GM10248 (cell line): ENCODE data around the gene PTPRN2.

Source experiments
- CTCF ChIA-PET: fragments of 300-600 bp; sonication (Branson Sonifier 250); formaldehyde crosslinking; extraction: SDS; loops from one replicate; lab custom pipeline; 2021; ENCODE audit warnings: antibody characterized with exemption; lab: Yijun Ruan, JAX
- POLR2A ChIA-PET: fragments of 350-650 bp; sonication (Branson Sonifier 250); formaldehyde crosslinking; extraction: SDS; loops from one replicate; lab custom pipeline; 2020; ENCODE audit warnings: antibody characterized with exemption; lab: Yijun Ruan, JAX
- DNase-seq: peaks from one replicate; pipeline ENCODE4 v3.0.0; 2012; ENCODE audit errors: extremely low spot score
- TF ChIP-seq, protein P1 (sequence below): IDR thresholded peaks from 2 replicates; pipeline ENCODE4 v1.5.1; 2012; ENCODE audit warnings: mild to moderate bottlenecking, low read depth; ENCODE audit errors: extremely low read depth, missing control alignments, control extremely low read depth

The PTPRN2 gene

DNA sequence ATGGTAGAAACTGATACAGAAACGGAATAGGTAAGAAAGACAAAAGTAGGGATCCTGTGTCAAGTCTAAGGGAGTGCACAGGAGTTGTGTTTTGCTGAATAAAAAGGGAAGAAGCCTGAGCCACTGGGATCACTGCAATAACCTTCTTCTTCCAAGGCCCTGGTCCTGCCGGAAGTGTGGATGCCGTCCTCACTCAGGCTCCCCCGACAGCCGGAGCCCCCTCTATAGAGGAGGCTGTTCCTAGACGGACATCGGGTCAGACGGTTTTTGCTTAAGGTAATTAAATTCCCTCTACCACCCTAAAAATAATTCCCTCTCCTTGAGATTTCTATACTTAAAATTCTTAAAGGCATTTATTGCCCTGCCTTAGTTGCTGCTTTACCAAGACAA is 566.9 kb downstream of the PTPRN2 start:
- TF ChIP-seq, protein P1, sequence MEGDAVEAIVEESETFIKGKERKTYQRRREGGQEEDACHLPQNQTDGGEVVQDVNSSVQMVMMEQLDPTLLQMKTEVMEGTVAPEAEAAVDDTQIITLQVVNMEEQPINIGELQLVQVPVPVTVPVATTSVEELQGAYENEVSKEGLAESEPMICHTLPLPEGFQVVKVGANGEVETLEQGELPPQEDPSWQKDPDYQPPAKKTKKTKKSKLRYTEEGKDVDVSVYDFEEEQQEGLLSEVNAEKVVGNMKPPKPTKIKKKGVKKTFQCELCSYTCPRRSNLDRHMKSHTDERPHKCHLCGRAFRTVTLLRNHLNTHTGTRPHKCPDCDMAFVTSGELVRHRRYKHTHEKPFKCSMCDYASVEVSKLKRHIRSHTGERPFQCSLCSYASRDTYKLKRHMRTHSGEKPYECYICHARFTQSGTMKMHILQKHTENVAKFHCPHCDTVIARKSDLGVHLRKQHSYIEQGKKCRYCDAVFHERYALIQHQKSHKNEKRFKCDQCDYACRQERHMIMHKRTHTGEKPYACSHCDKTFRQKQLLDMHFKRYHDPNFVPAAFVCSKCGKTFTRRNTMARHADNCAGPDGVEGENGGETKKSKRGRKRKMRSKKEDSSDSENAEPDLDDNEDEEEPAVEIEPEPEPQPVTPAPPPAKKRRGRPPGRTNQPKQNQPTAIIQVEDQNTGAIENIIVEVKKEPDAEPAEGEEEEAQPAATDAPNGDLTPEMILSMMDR: no peak
- no peak for DNase-seq
- ChIA-PET CTCF (no interaction called here), POLR2A (no interaction called here)

DNA sequence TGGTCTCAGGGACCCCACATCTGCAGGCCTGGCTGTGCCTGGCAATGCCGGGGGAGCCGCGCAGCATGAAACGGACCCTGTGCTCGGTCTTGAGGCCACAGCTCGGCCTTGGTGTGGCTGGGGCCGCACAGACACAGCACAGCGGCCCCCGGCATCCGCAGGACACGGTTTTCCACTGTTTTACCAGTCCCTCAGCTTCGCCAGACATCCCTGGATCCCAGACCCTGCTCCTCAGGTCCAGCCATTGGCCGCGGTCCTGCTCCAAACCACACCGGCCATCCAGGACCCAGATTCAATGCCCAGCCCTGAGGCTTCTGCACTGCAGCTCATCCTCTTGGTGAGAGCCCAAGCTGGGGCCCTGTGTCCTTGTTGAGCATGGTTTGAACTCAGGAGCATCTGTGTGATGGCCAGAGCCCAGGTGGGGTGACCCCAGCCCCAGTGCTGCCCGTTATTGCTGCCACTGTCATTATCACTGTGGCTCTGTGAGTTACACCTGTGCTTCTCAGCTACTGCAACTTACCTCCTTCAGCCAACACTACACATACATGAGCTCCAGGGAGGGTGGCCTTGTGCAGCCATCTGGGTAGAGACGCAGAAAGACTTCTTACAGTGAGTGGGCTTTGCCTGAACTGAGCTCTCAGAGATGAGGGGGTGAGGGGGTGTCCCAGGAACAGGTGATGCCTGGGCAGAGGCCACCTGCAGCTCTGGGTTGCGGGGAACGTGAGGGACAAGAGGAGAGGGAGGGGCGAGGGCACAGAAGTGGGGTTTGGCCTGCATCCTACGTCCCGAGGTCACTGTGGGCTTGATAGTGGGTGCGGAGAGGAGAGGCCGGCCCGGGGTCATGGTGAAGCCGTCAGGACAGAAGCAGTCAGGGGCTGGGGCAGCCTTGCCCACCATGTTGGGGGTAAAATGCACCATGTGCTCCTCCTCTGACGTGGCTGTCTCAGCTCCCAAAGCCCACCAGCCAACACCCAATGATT is 567.6 kb downstream of the PTPRN2 start:
- TF ChIP-seq, protein P1: no peak
- POLR2A ChIA-PET: no interaction called here
- DNase-seq: no peak
- CTCF ChIA-PET: no interaction called here

DNA sequence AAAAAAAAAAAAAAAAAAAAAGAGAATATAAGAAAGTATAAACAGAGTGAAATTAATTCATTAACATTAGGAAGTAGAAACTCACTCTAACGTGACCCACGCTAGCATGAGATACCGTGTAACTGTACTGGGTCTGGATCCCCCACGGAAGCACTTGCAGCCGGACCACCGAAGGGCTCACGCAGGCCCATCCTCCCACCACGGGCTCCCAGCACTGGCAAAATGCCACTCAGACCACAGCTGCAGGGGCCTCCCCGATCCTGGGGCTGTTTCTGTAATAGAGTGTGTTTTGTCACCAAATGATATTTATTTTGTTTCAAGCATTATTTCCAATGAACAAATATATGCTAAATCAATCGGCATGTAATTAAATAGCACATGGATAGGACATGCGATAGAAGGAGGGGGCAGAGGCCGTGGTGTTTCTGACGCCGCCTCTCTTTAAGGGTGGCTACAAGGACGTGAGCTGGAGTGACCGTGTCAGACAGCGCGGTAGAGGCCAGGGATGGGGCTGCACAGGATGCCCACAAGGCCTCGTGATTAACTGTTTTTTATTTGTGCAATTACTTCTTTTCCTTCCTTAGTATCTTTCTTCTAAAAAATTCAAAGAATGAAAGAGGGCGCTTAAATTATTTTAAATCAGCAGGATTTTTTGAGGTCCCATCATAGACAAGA is 568.5 kb downstream of the PTPRN2 start:
- DNase-seq: no peak
- ChIA-PET POLR2A (no interaction called here), CTCF (no interaction called here)
- TF ChIP-seq, protein P1: no peak

DNA sequence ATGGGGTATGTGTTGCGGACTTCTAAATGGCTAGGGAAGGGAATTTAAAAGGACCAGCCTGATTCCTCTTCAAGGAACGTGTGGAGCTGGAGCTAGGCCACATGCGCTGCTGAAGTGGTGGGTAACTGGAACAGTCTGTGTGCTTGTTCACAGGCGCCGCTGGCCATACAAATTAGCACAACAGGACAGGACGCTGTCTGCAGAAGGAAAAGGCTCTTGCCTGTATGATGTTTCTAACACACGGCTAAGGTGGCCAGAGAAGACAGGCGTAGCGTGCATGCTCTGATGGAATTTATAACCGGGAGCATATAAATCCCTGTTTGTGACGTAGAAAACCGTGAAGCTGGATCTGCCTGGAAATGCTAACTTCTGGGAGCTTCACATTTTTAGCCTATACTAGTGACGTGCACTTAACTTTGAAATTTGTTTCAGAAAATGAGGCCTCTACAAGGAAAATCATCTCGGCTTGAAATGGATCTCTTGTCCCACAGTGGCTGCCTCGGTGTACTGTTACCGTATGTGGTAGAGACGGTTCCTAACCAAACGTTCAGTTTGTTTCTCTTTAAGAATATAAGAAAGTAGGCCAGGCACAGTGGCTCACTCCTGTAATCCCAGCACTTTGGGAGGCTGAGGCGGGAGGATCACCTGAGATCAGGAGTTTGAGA is 569.4 kb downstream of the PTPRN2 start:
- no peak for DNase-seq
- ChIA-PET POLR2A (no interaction called here), CTCF (no interaction called here)
- TF ChIP-seq, protein P1: no peak

DNA sequence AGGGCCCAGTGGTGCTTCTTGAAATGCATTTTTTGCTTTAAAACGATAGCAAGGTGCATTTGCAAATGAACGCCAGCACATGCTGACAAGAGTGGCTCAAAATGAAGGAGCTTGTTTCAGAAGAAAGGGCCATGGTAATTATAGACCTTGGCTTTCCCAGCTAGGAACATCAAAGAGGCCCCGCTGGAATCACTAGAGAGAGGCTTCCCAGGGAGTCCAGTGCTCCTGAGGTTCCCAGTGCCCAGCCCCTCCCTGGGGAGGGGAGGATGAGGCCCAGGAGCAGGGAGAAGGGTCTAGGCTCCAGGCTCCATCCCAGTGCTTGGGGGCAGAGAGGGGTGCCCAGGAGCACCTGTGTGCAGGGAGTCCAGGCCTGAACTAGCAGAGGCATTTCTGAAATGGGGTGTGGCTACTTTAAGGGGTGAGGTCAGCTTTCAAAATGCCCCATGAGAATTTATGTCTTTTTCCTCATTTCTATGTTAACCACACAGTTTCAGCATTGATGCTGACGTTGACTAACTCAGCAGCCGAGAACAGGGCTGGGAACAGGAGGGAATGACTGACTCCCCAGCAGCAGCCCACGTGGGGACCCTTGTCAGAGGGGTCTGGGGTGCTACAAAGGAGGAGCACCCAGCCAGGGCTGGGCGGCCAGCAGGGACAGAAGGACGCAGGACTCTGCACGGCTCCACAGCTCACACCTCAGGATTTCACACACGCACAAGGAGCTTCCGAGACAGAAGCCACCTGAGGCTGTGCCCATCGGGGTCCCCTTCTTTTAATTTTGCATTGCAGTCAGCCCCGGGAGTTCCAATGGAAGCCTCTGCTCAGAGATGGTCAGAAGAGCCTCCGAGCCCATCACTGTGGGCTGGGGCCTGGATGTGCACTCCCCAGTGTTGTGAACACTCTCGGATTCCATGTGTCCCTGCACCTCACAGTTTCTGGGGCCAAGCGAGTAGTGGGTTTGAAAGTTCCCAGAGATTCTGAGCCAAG is 570.2 kb downstream of the PTPRN2 start:
- CTCF ChIA-PET: no interaction called here
- TF ChIP-seq, protein P1: no peak
- DNase-seq: no peak
- POLR2A ChIA-PET: no interaction called here
